Fibroblast of lung (primary cell): ENCODE results near the gene ARSJ. TPM values are rescaled to one million over a fixed set of nuclear protein-coding genes. Genes with fewer than 3 reads are reported as not detected.

Source experiments
- DNase-seq, 2 donors: peaks; one replicate each; pipeline versions ENCODE4 v3.0.0 to v3.0.0-alpha.2; 2010; ENCODE audit warnings: low read depth in 2 of 2
- H2AFZ ChIP-seq: 2 replicates; pipeline ENCODE4 v1.5.1; 2012; ENCODE audit warnings: low read length, control low read depth, inconsistent platforms
- H3K27ac ChIP-seq: 2 replicates; pipeline ENCODE4 v1.5.1; 2011; ENCODE audit warnings: low read length, control low read depth; ENCODE audit not compliant: insufficient read depth
- H3K27me3 ChIP-seq: 2 replicates; pipeline ENCODE4 v1.5.1; 2011; ENCODE audit warnings: mild to moderate bottlenecking, low read length; ENCODE audit not compliant: control insufficient read depth, insufficient read depth
- H3K36me3 ChIP-seq: 2 replicates; pipeline ENCODE4 v1.5.1; 2011; ENCODE audit warnings: low read length; ENCODE audit not compliant: control insufficient read depth, insufficient read depth
- H3K4me1 ChIP-seq: 2 replicates; pipeline ENCODE4 v1.5.1; 2011; ENCODE audit warnings: low read length; ENCODE audit not compliant: control insufficient read depth, insufficient read depth; ENCODE audit errors: extremely low read depth
- H3K4me2 ChIP-seq: 2 replicates; pipeline ENCODE4 v1.5.1; 2011; ENCODE audit warnings: low read length, control low read depth; ENCODE audit not compliant: insufficient read depth; ENCODE audit errors: extremely low read depth
- H3K4me3 ChIP-seq, 4 experiments: fragments of 200-600 bp in 1 of 4; sonication (generic) in 1 of 4; replicated peaks in 1 of 4; 2 replicates each; pipeline ENCODE4 v1.5.1; 2011 to 2016; ENCODE audit warnings: low read length in 4 of 4, low read depth in 3 of 4, mild to moderate bottlenecking in 3 of 4, control low read depth in 2 of 4, inconsistent platforms in 1 of 4, mixed read lengths in 1 of 4; ENCODE audit not compliant: insufficient read depth in 1 of 4; ENCODE audit errors: control extremely low read depth in 1 of 4
- H3K79me2 ChIP-seq: 2 replicates; pipeline ENCODE4 v1.5.1; 2012; ENCODE audit warnings: mild to moderate bottlenecking, low read length, inconsistent platforms; ENCODE audit not compliant: control insufficient read depth, insufficient read depth
- H3K9ac ChIP-seq: 2 replicates; pipeline ENCODE4 v1.5.1; 2011; ENCODE audit warnings: mild to moderate bottlenecking, low read length, control low read depth; ENCODE audit not compliant: insufficient read depth
- H3K9me3 ChIP-seq: 2 replicates; pipeline ENCODE4 v1.5.1; 2012; ENCODE audit warnings: low read depth, low read length; ENCODE audit not compliant: control insufficient read depth, insufficient read depth
- H4K20me1 ChIP-seq: 2 replicates; pipeline ENCODE4 v1.5.1; 2011; ENCODE audit warnings: low read length; ENCODE audit not compliant: control insufficient read depth, insufficient read depth; ENCODE audit errors: extremely low read depth
- EZH2 ChIP-seq: IDR thresholded peaks from 2 replicates; pipeline ENCODE4 v1.5.1; 2012; ENCODE audit warnings: low read length, control low read depth, mild to moderate bottlenecking; ENCODE audit errors: missing control alignments
- polyA plus RNA-seq, 2 donors: library from polyadenylated mRNA; depleted of rRNA in 1 of 2; stranded (reverse) in 1 of 2; unstranded in 1 of 2; fragments of >200 nt; gene quantifications; 2 replicates each; pipeline ENCODE4 v1.2.1, GENCODE V29; 2011 to 2012; ENCODE audit warnings: missing spikeins in 1 of 2
- total RNA-seq: library from RNA; depleted of rRNA; stranded (reverse); fragments of >200 nt; gene quantifications from 2 replicates; pipeline ENCODE4 v1.2.1, GENCODE V29; 2014
- TF ChIP-seq, protein P1 (sequence below), 2 donors: IDR thresholded peaks in 1 of 2; conservative IDR thresholded peaks in 1 of 2; 1 replicate in 1 of 2; 2 replicates in 1 of 2; pipeline ENCODE4 v1.5.1; 2011 to 2012; ENCODE audit warnings: low read length in 2 of 2, control low read depth in 1 of 2, inconsistent platforms in 1 of 2, low read depth in 1 of 2, mild to moderate bottlenecking in 1 of 2

Gene ARSJ
- total and polyA plus RNA-seq, 2 donors (not counting 1 experiment from before 2014, with no cell fraction given) = 51.1 to 56.6 TPM

DNA sequence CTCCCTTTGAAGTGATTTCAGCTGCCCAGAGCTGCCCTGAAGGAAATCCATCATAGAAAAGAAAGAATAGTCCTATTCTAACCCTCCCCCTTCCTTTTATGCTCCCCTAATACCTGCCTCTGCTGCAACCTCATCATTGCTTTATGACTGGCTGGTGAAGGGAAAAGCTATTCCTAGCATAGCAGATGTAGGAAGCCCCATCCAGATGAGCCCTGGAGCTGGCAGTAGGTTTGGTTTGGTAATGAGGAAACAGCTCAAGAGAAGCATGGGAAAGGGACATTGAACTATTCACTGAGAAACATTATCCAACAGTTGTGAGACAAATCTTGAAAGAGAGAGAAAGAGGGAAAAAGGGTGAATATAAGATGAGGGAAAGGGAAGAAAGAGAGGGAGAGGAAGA is 29.2 kb downstream of the ARSJ start:
- peaks cover 11% of the 10 kb centered on the region for H3K4me1 ChIP-seq
- H3K9me3 ChIP-seq = no peaks in the 10 kb centered on the region
- H2AFZ ChIP-seq = no peak overlapping the region
- no peak overlapping the region for H3K27ac ChIP-seq
- DNase-seq = no peak
- no peaks in the 10 kb centered on the region for H4K20me1 ChIP-seq
- H3K4me2 ChIP-seq = no peak overlapping the region
- H3K79me2 ChIP-seq = peaks cover 68% of the 10 kb centered on the region
- H3K4me3 ChIP-seq = no peak overlapping the region
- no peaks in the 10 kb centered on the region for H3K36me3 ChIP-seq
- H3K27me3 ChIP-seq = no peaks in the 10 kb centered on the region
- TF ChIP-seq EZH2 = no peak
- TF ChIP-seq, protein P1, sequence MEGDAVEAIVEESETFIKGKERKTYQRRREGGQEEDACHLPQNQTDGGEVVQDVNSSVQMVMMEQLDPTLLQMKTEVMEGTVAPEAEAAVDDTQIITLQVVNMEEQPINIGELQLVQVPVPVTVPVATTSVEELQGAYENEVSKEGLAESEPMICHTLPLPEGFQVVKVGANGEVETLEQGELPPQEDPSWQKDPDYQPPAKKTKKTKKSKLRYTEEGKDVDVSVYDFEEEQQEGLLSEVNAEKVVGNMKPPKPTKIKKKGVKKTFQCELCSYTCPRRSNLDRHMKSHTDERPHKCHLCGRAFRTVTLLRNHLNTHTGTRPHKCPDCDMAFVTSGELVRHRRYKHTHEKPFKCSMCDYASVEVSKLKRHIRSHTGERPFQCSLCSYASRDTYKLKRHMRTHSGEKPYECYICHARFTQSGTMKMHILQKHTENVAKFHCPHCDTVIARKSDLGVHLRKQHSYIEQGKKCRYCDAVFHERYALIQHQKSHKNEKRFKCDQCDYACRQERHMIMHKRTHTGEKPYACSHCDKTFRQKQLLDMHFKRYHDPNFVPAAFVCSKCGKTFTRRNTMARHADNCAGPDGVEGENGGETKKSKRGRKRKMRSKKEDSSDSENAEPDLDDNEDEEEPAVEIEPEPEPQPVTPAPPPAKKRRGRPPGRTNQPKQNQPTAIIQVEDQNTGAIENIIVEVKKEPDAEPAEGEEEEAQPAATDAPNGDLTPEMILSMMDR (conservative IDR thresholded peaks at IDR 0.05 in 1 of 2, IDR thresholded peaks at IDR 0.05 in 1 of 2; ENCODE audit: low read depth in 1 of 2, low read length in 2 of 2) = no peak
- H3K9ac ChIP-seq = no peak overlapping the region

DNA sequence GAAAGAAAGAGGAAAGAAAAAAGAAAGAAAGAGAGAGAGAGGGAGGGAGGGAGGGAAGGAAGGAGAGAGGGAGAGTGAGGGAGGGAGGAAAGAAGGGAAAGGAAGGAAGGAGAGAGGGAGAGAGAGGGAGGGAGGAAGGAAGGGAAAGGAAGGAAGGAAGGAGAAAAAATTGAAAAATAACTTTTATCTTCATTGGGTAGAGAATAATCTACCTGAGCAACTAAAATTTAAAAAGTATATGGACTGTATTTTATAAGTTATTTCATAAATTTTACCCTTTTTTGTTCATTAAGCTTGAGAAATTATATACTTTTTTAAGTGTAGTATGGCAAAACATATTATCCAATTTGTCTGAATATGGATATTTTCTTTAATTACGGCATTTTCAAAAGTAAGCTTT is 32.0 kb downstream of the ARSJ start:
- Histone ChIP-seq H3K4me2 (no peak overlapping the region), H3K36me3 (no peaks in the 10 kb centered on the region), H4K20me1 (no peaks in the 10 kb centered on the region), H3K4me3 (no peak overlapping the region), H3K79me2 (peaks cover 66% of the 10 kb centered on the region), H3K9me3 (no peaks in the 10 kb centered on the region), H3K4me1 (peaks cover 13% of the 10 kb centered on the region), H2AFZ (no peak overlapping the region), H3K27ac (no peak overlapping the region), H3K9ac (no peak overlapping the region), H3K27me3 (no peaks in the 10 kb centered on the region)
- no peak for TF ChIP-seq EZH2
- TF ChIP-seq, protein P1 (conservative IDR thresholded peaks at IDR 0.05 in 1 of 2, IDR thresholded peaks at IDR 0.05 in 1 of 2; ENCODE audit: low read depth in 1 of 2, low read length in 2 of 2) = no peak
- DNase-seq = no peak

DNA sequence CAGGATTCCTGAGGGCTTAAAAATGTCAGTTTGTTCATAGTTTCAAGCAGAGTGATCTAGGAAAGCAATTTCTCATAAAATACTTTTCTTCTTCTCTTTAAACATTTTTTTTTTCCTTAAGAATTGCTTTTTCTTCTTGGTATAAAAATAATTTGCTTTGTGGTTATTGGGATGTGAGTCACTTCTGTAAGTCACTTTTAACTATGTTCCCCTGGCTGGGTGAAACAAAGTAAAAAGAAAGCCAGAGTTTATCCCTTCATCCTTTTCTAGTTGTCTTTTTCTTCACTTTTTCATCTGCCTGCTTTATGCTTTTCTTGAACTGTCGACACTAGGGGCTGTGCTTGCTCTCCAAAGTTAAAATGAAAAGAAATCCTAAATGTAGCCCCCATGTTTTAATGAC is 33.5 kb downstream of the ARSJ start:
- H3K4me1 ChIP-seq = peaks cover 8% of the 10 kb centered on the region
- no peak overlapping the region for H3K4me3 ChIP-seq
- peak overlapping the region; percentile 70 for H3K4me2 ChIP-seq
- H2AFZ ChIP-seq = no peak overlapping the region
- TF ChIP-seq, protein P1 (conservative IDR thresholded peaks at IDR 0.05 in 1 of 2, IDR thresholded peaks at IDR 0.05 in 1 of 2; ENCODE audit: low read depth in 1 of 2, low read length in 2 of 2) = no peak
- no peak for TF ChIP-seq EZH2
- H3K9me3 ChIP-seq = no peaks in the 10 kb centered on the region
- H3K9ac ChIP-seq = no peak overlapping the region
- H3K27me3 ChIP-seq = no peaks in the 10 kb centered on the region
- peak overlapping the region; percentile 16 for H3K27ac ChIP-seq
- no peaks in the 10 kb centered on the region for H3K36me3 ChIP-seq
- no peaks in the 10 kb centered on the region for H4K20me1 ChIP-seq
- H3K79me2 ChIP-seq = peaks cover 67% of the 10 kb centered on the region
- peak; percentile 55 to 82 for DNase-seq
